ENCODE data around the gene RMI2. TPM values are rescaled to one million over a fixed set of nuclear protein-coding genes. Genes with fewer than 3 reads are reported as not detected.

RMI2 gene
- total and polyA plus RNA-seq, 9 of the 15 experiments (the other 6 are each of a cell fraction or from before 2014, with no cell fraction given) = 8.0 to 43.4 (median 32.5) TPM

DNA sequence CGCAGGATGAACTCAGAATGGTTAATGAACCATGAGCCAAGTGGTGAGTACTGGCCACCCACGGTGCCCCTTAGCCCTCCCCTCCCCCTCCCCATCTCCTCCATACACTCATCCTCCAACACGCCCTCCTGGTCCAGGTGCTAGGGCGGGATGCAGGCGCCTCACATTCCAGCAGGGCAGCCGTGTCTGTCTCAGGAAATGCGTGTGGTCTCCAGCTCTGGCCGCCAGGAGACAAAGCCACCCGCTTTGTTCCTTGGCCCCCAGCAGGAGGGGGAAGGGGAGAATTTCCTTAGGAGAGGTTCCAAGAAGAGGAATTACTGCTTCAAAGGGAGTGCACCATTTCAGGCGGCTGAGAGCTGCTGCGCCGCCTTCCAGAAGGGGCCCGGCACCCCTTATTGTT, 29.7 kb upstream of the RMI2 start:
- POLR2A ChIA-PET = interaction anchor here (1.0 kb wide), 1 partner anchor 60 kb away, joined by 4 read pairs; the partner anchor contains the start of gene SOCS1
- WGBS (ENCODE audit: insufficient coverage, low coverage, missing lambda C conversion rate) = 51% methylated on average over 9 of the region's 13 CpGs

DNA sequence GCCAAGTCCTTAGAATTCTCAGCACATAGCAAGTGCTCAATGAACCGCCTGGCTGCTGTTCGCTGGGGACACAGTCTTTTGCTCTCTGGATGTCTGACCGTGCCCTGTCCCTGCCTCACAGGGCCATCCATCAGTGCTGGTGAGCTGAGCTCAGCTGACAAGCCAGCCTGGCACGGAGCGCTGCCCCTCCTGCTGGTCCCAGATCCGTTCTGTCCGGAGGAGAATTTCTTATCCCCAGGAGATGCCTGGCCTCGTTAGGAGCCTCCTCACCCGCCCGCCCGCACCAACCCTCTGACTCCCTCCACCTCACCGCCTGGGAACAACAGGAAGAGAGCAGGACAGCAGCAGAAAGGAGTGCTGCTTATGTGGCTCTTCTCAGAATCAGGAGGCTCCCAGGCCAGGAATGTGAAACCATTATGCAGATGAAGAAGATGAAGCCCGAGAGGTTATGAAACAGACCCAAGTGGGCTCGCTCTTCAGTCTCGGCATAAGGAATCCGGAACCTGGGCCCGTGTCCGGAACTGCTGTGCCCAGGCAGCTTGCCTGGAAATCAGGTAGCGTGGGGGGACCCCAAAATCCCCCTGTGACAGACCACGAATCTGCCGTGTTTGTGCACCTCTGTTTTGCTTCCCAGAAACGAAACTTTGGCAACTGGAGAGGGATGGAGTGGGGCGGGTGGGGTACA, 28.8 kb upstream of the RMI2 start:
- Histone ChIP-seq H3K4me3 (no peak overlapping the region), H3K4me2 (ENCODE audit: insufficient read depth, low read length) (no peak overlapping the region; the same call in 1 of the 2 replicates), H3K27me3 (ENCODE audit: control insufficient read depth in 2 of 2, insufficient read depth in 2 of 2, low read length in 2 of 2) (no peaks in the 10 kb centered on the region), H3K9me1 (ENCODE audit: control insufficient read depth, insufficient read depth, low read length) (no peaks in the 10 kb centered on the region), H4K20me1 (replicated peaks; ENCODE audit: control insufficient read depth, insufficient read depth, low read length) (no peaks in the 10 kb centered on the region), H3K9ac (ENCODE audit: insufficient read depth in 1 of 2, low read depth in 2 of 2, low read length in 2 of 2) (no peak overlapping the region), H3K79me2 (ENCODE audit: control insufficient read depth, insufficient read depth, low read length) (no peaks in the 10 kb centered on the region), H3K9me3 (replicated peaks; ENCODE audit: control insufficient read depth, insufficient read depth, low read depth, low read length) (no peaks in the 10 kb centered on the region), H2AFZ (ENCODE audit: low read depth, low read length) (peak overlapping the region; percentile 54; the same call in 1 of the 2 replicates), H3K27ac (ENCODE audit: extremely low read depth, low read depth, low read length) (no peak overlapping the region), H3K36me3 (ENCODE audit: control insufficient read depth, insufficient read depth, low read length) (no peaks in the 10 kb centered on the region), H3K4me1 (replicated peaks in 1 of 2; ENCODE audit: control insufficient read depth in 2 of 2, insufficient read depth in 2 of 2, low read length in 2 of 2) (peaks cover 11 to 17% of the 10 kb centered on the region in 2 experiments; a peak in 3 of 5 replicates)
- no peak; the same call in 2 of the 3 replicates for ATAC-seq
- WGBS (ENCODE audit: insufficient coverage, low coverage, missing lambda C conversion rate) = 33% methylated on average over 23 of the region's 23 CpGs
- no peak for DNase-seq (ENCODE audit: extremely low read depth in 1 of 4, low spot score in 3 of 4)
- no TSS peak for BruUV-seq (replicated peaks)
- ChIA-PET POLR2A (interaction anchor here (0.6 kb wide), 1 partner anchor 265 kb away, joined by 5 read pairs; no protein-coding TSS in a partner anchor), CTCF (ENCODE audit: low intra/inter-chr PET ratio) (no interaction called here)
- TF ChIP-seq HSF4 (CRISPR knock-in tag; IDR thresholded peaks at IDR 0.05; ENCODE audit: borderline replicate concordance) = no peak
- TF ChIP-seq HIVEP1 (CRISPR knock-in tag; IDR thresholded peaks at IDR 0.05) = no peak
- TF ChIP-seq CBFA2T3 (IDR thresholded peaks at IDR 0.05) = no peak
- no peak for TF ChIP-seq HMG20B (CRISPR knock-in tag; IDR thresholded peaks at IDR 0.05)
- TF ChIP-seq FOSL1 (tag; conservative IDR thresholded peaks at IDR 0.05) = no peak
- no peak for TF ChIP-seq PPARD (CRISPR knock-in tag; IDR thresholded peaks at IDR 0.05)
- no peak for TF ChIP-seq TAF1 (IDR thresholded peaks at IDR 0.05; ENCODE audit: control insufficient read depth, extremely low read depth, insufficient read depth, low read length, severe bottlenecking)
- intact Hi-C loops (cut with micrococcal nuclease) = no loop called here
- FAIRE-seq = no peak
- in situ Hi-C loops (cut with MboI) = no loop called here

More for the DNA sequence above, 29.7 kb upstream of the RMI2 start:
- Histone ChIP-seq H3K27ac (ENCODE audit: extremely low read depth, low read depth, low read length) (no peak overlapping the region), H3K79me2 (ENCODE audit: control insufficient read depth, insufficient read depth, low read length) (no peaks in the 10 kb centered on the region), H3K27me3 (ENCODE audit: control insufficient read depth in 2 of 2, insufficient read depth in 2 of 2, low read length in 2 of 2) (no peaks in the 10 kb centered on the region), H3K9me3 (replicated peaks; ENCODE audit: control insufficient read depth, insufficient read depth, low read depth, low read length) (no peaks in the 10 kb centered on the region), H3K4me1 (replicated peaks in 1 of 2; ENCODE audit: control insufficient read depth in 2 of 2, insufficient read depth in 2 of 2, low read length in 2 of 2) (peaks cover 11 to 17% of the 10 kb centered on the region in 2 experiments; a peak in 3 of 5 replicates), H2AFZ (ENCODE audit: low read depth, low read length) (no peak overlapping the region), H4K20me1 (replicated peaks; ENCODE audit: control insufficient read depth, insufficient read depth, low read length) (no peaks in the 10 kb centered on the region), H3K9ac (ENCODE audit: insufficient read depth in 1 of 2, low read depth in 2 of 2, low read length in 2 of 2) (no peak overlapping the region), H3K9me1 (ENCODE audit: control insufficient read depth, insufficient read depth, low read length) (no peaks in the 10 kb centered on the region), H3K4me3 (no peak overlapping the region), H3K36me3 (ENCODE audit: control insufficient read depth, insufficient read depth, low read length) (no peaks in the 10 kb centered on the region), H3K4me2 (ENCODE audit: insufficient read depth, low read length) (no peak overlapping the region)
- CTCF ChIA-PET (ENCODE audit: low intra/inter-chr PET ratio) = no interaction called here
- BruUV-seq (replicated peaks) = no TSS peak
- ATAC-seq (no peak), FAIRE-seq (no peak), DNase-seq (ENCODE audit: extremely low read depth in 1 of 4, low spot score in 3 of 4) (no peak)
- in situ Hi-C loops (cut with MboI) = no loop called here
- TF ChIP-seq, protein P1, sequence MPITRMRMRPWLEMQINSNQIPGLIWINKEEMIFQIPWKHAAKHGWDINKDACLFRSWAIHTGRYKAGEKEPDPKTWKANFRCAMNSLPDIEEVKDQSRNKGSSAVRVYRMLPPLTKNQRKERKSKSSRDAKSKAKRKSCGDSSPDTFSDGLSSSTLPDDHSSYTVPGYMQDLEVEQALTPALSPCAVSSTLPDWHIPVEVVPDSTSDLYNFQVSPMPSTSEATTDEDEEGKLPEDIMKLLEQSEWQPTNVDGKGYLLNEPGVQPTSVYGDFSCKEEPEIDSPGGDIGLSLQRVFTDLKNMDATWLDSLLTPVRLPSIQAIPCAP (CRISPR knock-in tag; IDR thresholded peaks at IDR 0.05; ENCODE audit: borderline replicate concordance) = no peak
- no peak for TF ChIP-seq RBM34 (IDR thresholded peaks at IDR 0.05; ENCODE audit: borderline replicate concordance, insufficient read depth, low read length)
- intact Hi-C loops (cut with micrococcal nuclease) = no loop called here
